ENCODE measurements around the gene HIBCH. TPM values are rescaled to one million over a fixed set of nuclear protein-coding genes. Genes with fewer than 3 reads are reported as not detected.
A peak's percentile ranks its signal among the peaks of the same experiment; 100 is the strongest.

The HIBCH gene
- total and polyA plus RNA-seq, 7 donors = 17.3 to 39.0 (median 22.3) TPM

- H3K4me3 ChIP-seq = peak within 1 kb of the TSS; percentile 88
- H3K27ac ChIP-seq = peak within 1 kb of the TSS; percentile 90
- DNase-seq = peak; percentile 81 to 82
- WGBS, 3 donors = 0 to 1% (median 0%) methylated on average over 78 to 99 of the region's 99 CpGs
- H3K9me3 ChIP-seq = no peaks in the 10 kb centered on the region
- H3K36me3 ChIP-seq (ENCODE audit: insufficient read depth in 1 of 2, low read depth in 1 of 2) = no peaks in the 10 kb centered on the region
- no peak for TF ChIP-seq CTCF (IDR thresholded peaks at IDR 0.05)
- intact Hi-C loops (cut with DNase I) = no loop called here
- ATAC-seq = peak; percentile 75 to 87 (median 82)
- no peaks in the 10 kb centered on the region for H3K27me3 ChIP-seq (ENCODE audit: insufficient read depth in 3 of 3, low read length in 2 of 3)
- H3K4me1 ChIP-seq = peaks cover 27% of the 10 kb centered on the region
Measured at GRCh38 chr2:190343536-190344275, 24.1 kb upstream of the HIBCH start, which contains the start of gene INPP1. TSS of gene INPP1 (plus strand) at chr2:190343589. CDS start at chr2:190360103, 16,514 bp downstream.

- ATAC-seq (peak in 2 of 4 donors; percentile 34 to 61), DNase-seq (no peak)
- Histone ChIP-seq H3K9me3 (no peaks in the 10 kb centered on the region), H3K27ac (peak overlapping the region; percentile 90), H3K27me3 (ENCODE audit: insufficient read depth in 3 of 3, low read length in 2 of 3) (no peaks in the 10 kb centered on the region), H3K4me3 (peak overlapping the region; percentile 88), H3K36me3 (ENCODE audit: insufficient read depth in 1 of 2, low read depth in 1 of 2) (no peaks in the 10 kb centered on the region), H3K4me1 (peaks cover 27% of the 10 kb centered on the region)
- 24 to 28% (median 27%) methylated on average over 10 of the region's 10 CpGs for WGBS, 3 donors
- no peak for TF ChIP-seq CTCF (IDR thresholded peaks at IDR 0.05)
- intact Hi-C loops (cut with DNase I) = no loop called here
Measured at GRCh38 chr2:190343089-190343535, 23.5 kb upstream of the HIBCH start.

- Histone ChIP-seq H3K9me3 (no peaks in the 10 kb centered on the region), H3K27me3 (ENCODE audit: insufficient read depth in 3 of 3, low read length in 2 of 3) (no peaks in the 10 kb centered on the region), H3K36me3 (ENCODE audit: insufficient read depth in 1 of 2, low read depth in 1 of 2) (no peaks in the 10 kb centered on the region), H3K27ac (peak overlapping the region; percentile 90), H3K4me3 (peak overlapping the region; percentile 88), H3K4me1 (peaks cover 31% of the 10 kb centered on the region)
- no peak for TF ChIP-seq CTCF (IDR thresholded peaks at IDR 0.05)
- ATAC-seq (no peak), DNase-seq (no peak)
- WGBS, 3 donors = 20 to 34% (median 30%) methylated on average over 4 of the region's 4 CpGs
- intact Hi-C loops (cut with DNase I) = no loop called here
Measured at GRCh38 chr2:190342611-190343010, 23.0 kb upstream of the HIBCH start.

GRCh38 chr2:190340369-190340768 lies 20.7 kb upstream of the HIBCH start:
- TF ChIP-seq CTCF (IDR thresholded peaks at IDR 0.05) = no peak
- H3K36me3 ChIP-seq (ENCODE audit: insufficient read depth in 1 of 2, low read depth in 1 of 2) = no peaks in the 10 kb centered on the region
- intact Hi-C loops (cut with DNase I) = no loop called here
- no peak overlapping the region for H3K4me3 ChIP-seq
- WGBS, 3 donors = 40 to 64% (median 47%) methylated on average over 2 of the region's 2 CpGs
- ATAC-seq (no peak), DNase-seq (no peak)
- H3K4me1 ChIP-seq = peaks cover 20% of the 10 kb centered on the region
- H3K27me3 ChIP-seq (ENCODE audit: insufficient read depth in 3 of 3, low read length in 2 of 3) = no peaks in the 10 kb centered on the region
- no peak overlapping the region for H3K27ac ChIP-seq
- no peaks in the 10 kb centered on the region for H3K9me3 ChIP-seq
